Measurements from ENCODE around the gene PCED1A.

The PCED1A gene

GRCh38 chr20:2858591-2858990 lies 18.1 kb upstream of the PCED1A start:
- H3K4me1 Mint-ChIP-seq, result peaks cover 6% of the 10 kb centered on the region
- H3K4me3 Mint-ChIP-seq, result no peak overlapping the region
- no peaks in the 10 kb centered on the region for H3K9me3 Mint-ChIP-seq
- no peak for DNase-seq (ENCODE audit: low spot score in 2 of 2)
- ATAC-seq (replicated peaks; ENCODE audit: extremely low read depth, poor library complexity, severe bottlenecking), result no peak
- peaks cover 9% of the 10 kb centered on the region for H3K36me3 Mint-ChIP-seq (ENCODE audit: insufficient read depth)
- H3K27me3 Mint-ChIP-seq, result no peaks in the 10 kb centered on the region
- H3K27ac Mint-ChIP-seq (ENCODE audit: low read depth), result no peak overlapping the region

- DNase-seq (ENCODE audit: low spot score in 2 of 2), result no peak
- Mint-ChIP-seq H3K27me3 (no peaks in the 10 kb centered on the region), H3K4me1 (peaks cover 12% of the 10 kb centered on the region), H3K27ac (ENCODE audit: low read depth) (peak overlapping the region; percentile 77), H3K9me3 (no peaks in the 10 kb centered on the region), H3K4me3 (no peak overlapping the region), H3K36me3 (ENCODE audit: insufficient read depth) (peaks cover 5% of the 10 kb centered on the region)
- ATAC-seq (replicated peaks; ENCODE audit: extremely low read depth, poor library complexity, severe bottlenecking), result no peak
Measured at GRCh38 chr20:2851086-2851485, 10.6 kb upstream of the PCED1A start.

GRCh38 chr20:2849529-2849928 lies 9.1 kb upstream of the PCED1A start:
- H3K36me3 Mint-ChIP-seq (ENCODE audit: insufficient read depth), result peaks cover 5% of the 10 kb centered on the region

GRCh38 chr20:2847802-2848201 lies 7.3 kb upstream of the PCED1A start:
- Mint-ChIP-seq H3K27ac (ENCODE audit: low read depth) (no peak overlapping the region), H3K9me3 (no peaks in the 10 kb centered on the region), H3K4me1 (peaks cover 18% of the 10 kb centered on the region), H3K27me3 (no peaks in the 10 kb centered on the region), H3K4me3 (no peak overlapping the region), H3K36me3 (ENCODE audit: insufficient read depth) (peaks cover 7% of the 10 kb centered on the region)
- ATAC-seq (replicated peaks; ENCODE audit: extremely low read depth, poor library complexity, severe bottlenecking), result no peak
- DNase-seq (ENCODE audit: low spot score in 2 of 2), result no peak

More at GRCh38 chr20:2849529-2849928, 9.1 kb upstream of the PCED1A start:
- Mint-ChIP-seq H3K4me1 (peaks cover 15% of the 10 kb centered on the region), H3K4me3 (no peak overlapping the region), H3K27me3 (no peaks in the 10 kb centered on the region), H3K9me3 (no peaks in the 10 kb centered on the region), H3K27ac (ENCODE audit: low read depth) (no peak overlapping the region)
- no peak for ATAC-seq (replicated peaks; ENCODE audit: extremely low read depth, poor library complexity, severe bottlenecking)
- DNase-seq (ENCODE audit: low spot score in 2 of 2), result no peak

GRCh38 chr20:2846698-2847097 lies 6.2 kb upstream of the PCED1A start:
- no peak for ATAC-seq (replicated peaks; ENCODE audit: extremely low read depth, poor library complexity, severe bottlenecking)
- Mint-ChIP-seq H3K9me3 (no peaks in the 10 kb centered on the region), H3K36me3 (ENCODE audit: insufficient read depth) (peaks cover 4% of the 10 kb centered on the region), H3K27ac (ENCODE audit: low read depth) (no peak overlapping the region), H3K27me3 (no peaks in the 10 kb centered on the region), H3K4me1 (peaks cover 13% of the 10 kb centered on the region), H3K4me3 (no peak overlapping the region)
- DNase-seq (ENCODE audit: low spot score in 2 of 2), result no peak

- peaks cover 17% of the 10 kb centered on the region for H3K4me1 Mint-ChIP-seq
- no peaks in the 10 kb centered on the region for H3K9me3 Mint-ChIP-seq
- DNase-seq (ENCODE audit: low spot score in 2 of 2) (no peak), ATAC-seq (replicated peaks; ENCODE audit: extremely low read depth, poor library complexity, severe bottlenecking) (no peak)
- peaks cover 6% of the 10 kb centered on the region for H3K36me3 Mint-ChIP-seq (ENCODE audit: insufficient read depth)
- no peak overlapping the region for H3K4me3 Mint-ChIP-seq
- H3K27ac Mint-ChIP-seq (ENCODE audit: low read depth), result no peak overlapping the region
- H3K27me3 Mint-ChIP-seq, result no peaks in the 10 kb centered on the region
Measured at GRCh38 chr20:2845607-2846006, 5.2 kb upstream of the PCED1A start.

GRCh38 chr20:2840967-2841531 lies 594 bp upstream of the PCED1A start:
- H3K27me3 Mint-ChIP-seq, result no peaks in the 10 kb centered on the region
- H3K36me3 Mint-ChIP-seq (ENCODE audit: insufficient read depth), result peaks cover 13% of the 10 kb centered on the region
- H3K9me3 Mint-ChIP-seq, result no peaks in the 10 kb centered on the region
- ATAC-seq (replicated peaks; ENCODE audit: extremely low read depth, poor library complexity, severe bottlenecking) (peak; percentile 31), DNase-seq (ENCODE audit: low spot score in 2 of 2) (no peak)
- peak overlapping the region; percentile 83 for H3K4me3 Mint-ChIP-seq
- peaks cover 29% of the 10 kb centered on the region for H3K4me1 Mint-ChIP-seq
- no peak overlapping the region for H3K27ac Mint-ChIP-seq (ENCODE audit: low read depth)

- no peaks in the 10 kb centered on the region for H3K27me3 Mint-ChIP-seq
Measured at GRCh38 chr20:2839732-2840137, 720 bp downstream of the PCED1A start.

GRCh38 chr20:2838847-2839671 lies 1.4 kb downstream of the PCED1A start:
- Mint-ChIP-seq H3K36me3 (ENCODE audit: insufficient read depth) (peaks cover 12% of the 10 kb centered on the region), H3K27ac (ENCODE audit: low read depth) (peak overlapping the region; percentile 77), H3K27me3 (no peaks in the 10 kb centered on the region), H3K9me3 (no peaks in the 10 kb centered on the region), H3K4me3 (peak overlapping the region; percentile 81), H3K4me1 (peaks cover 21% of the 10 kb centered on the region)
- ATAC-seq (replicated peaks; ENCODE audit: extremely low read depth, poor library complexity, severe bottlenecking) (no peak), DNase-seq (ENCODE audit: low spot score in 2 of 2) (no peak)

More at GRCh38 chr20:2839732-2840137, 720 bp downstream of the PCED1A start:
- Mint-ChIP-seq H3K27ac (ENCODE audit: low read depth) (peak overlapping the region; percentile 77), H3K36me3 (ENCODE audit: insufficient read depth) (peaks cover 14% of the 10 kb centered on the region), H3K9me3 (no peaks in the 10 kb centered on the region), H3K4me1 (peaks cover 28% of the 10 kb centered on the region), H3K4me3 (peak overlapping the region; percentile 81)
- ATAC-seq (replicated peaks; ENCODE audit: extremely low read depth, poor library complexity, severe bottlenecking), result no peak
- DNase-seq (ENCODE audit: low spot score in 2 of 2), result no peak

GRCh38 chr20:2838170-2838797 lies 2.2 kb downstream of the PCED1A start:
- DNase-seq (ENCODE audit: low spot score in 2 of 2), result no peak
- Mint-ChIP-seq H3K4me3 (no peak overlapping the region), H3K9me3 (no peaks in the 10 kb centered on the region), H3K27me3 (no peaks in the 10 kb centered on the region), H3K36me3 (ENCODE audit: insufficient read depth) (peaks cover 15% of the 10 kb centered on the region), H3K27ac (ENCODE audit: low read depth) (no peak overlapping the region), H3K4me1 (peaks cover 18% of the 10 kb centered on the region)
- no peak for ATAC-seq (replicated peaks; ENCODE audit: extremely low read depth, poor library complexity, severe bottlenecking)

- Mint-ChIP-seq H3K4me3 (no peak overlapping the region), H3K36me3 (ENCODE audit: insufficient read depth) (peaks cover 15% of the 10 kb centered on the region), H3K9me3 (no peaks in the 10 kb centered on the region), H3K27ac (ENCODE audit: low read depth) (peak overlapping the region; percentile 60), H3K4me1 (peaks cover 18% of the 10 kb centered on the region), H3K27me3 (no peaks in the 10 kb centered on the region)
- ATAC-seq (replicated peaks; ENCODE audit: extremely low read depth, poor library complexity, severe bottlenecking) (no peak), DNase-seq (ENCODE audit: low spot score in 2 of 2) (no peak)
Measured at GRCh38 chr20:2837221-2837960, 3.1 kb downstream of the PCED1A start.

GRCh38 chr20:2836035-2836434 lies 4.4 kb downstream of the PCED1A start:
- Mint-ChIP-seq H3K36me3 (ENCODE audit: insufficient read depth) (peaks cover 12% of the 10 kb centered on the region), H3K27ac (ENCODE audit: low read depth) (no peak overlapping the region), H3K4me1 (peaks cover 13% of the 10 kb centered on the region), H3K4me3 (no peak overlapping the region), H3K27me3 (no peaks in the 10 kb centered on the region), H3K9me3 (no peaks in the 10 kb centered on the region)
- ATAC-seq (replicated peaks; ENCODE audit: extremely low read depth, poor library complexity, severe bottlenecking), result no peak
- DNase-seq (ENCODE audit: low spot score in 2 of 2), result no peak
